NCI-H2227 (cell line): Measurements from ENCODE around the gene NUP35.

Experiments used
- DNase-seq: peaks from one replicate; lab custom pipeline; 2025; ENCODE audit not compliant: unreplicated experiment; lab: John Stamatoyannopoulos, UW

The NUP35 gene, protein sequence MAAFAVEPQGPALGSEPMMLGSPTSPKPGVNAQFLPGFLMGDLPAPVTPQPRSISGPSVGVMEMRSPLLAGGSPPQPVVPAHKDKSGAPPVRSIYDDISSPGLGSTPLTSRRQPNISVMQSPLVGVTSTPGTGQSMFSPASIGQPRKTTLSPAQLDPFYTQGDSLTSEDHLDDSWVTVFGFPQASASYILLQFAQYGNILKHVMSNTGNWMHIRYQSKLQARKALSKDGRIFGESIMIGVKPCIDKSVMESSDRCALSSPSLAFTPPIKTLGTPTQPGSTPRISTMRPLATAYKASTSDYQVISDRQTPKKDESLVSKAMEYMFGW

DNA sequence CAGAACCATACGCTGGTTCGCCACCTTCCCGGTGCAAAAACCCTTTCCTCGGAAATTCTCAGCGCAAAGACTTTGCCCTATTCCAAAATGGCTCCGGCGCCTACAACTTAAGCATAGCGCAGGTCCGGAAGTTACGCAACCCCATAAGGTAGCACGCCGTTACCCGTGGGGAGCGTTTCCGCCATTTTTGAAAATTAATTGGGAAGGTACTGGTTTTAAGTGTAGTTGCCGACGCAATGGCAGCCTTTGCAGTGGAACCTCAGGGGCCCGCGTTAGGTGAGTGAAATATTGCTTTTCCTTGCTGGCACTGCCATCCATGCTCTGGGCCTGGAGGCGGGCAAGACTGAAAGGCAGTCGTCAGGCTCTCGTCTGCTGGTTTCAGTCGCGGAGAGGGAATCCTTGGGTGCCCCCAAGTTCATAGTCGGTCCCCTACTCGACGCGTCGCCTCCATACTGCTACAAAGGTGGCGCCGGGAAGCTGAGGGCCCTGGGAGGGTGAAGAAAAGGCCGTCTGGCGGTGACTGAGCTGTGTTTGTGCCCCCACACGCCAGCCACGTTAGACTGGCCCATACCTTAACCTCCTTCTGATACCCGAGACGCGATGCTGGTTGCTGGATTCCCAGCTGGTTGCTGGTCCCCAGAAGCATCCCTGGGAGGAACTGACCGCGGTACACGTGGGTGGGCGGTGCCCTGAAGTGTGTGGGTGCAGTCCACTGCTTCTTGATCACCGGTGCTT is at the start of gene NUP35:
NUP35 (plus strand) TSS at position 222 of the 735 bp plus-strand sequence; CDS start at position 237, 15 bp downstream.
- DNase-seq: peak; percentile 99

DNA sequence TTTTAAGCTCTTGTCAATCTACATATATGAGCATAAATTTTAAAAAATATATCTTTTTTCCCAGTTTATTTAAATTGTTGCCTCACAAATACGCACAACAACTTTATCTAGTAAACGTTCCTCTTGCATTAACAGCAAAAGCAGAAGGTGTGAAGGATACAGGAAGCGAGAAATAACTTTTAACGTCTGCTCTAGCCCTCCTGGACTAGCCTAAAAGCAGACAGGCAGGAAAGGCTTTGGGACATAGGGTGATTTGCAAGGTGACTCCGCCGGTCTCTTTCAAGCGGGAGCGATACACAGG is 46.1 kb upstream of the NUP35 start:
- DNase-seq: no peak

DNA sequence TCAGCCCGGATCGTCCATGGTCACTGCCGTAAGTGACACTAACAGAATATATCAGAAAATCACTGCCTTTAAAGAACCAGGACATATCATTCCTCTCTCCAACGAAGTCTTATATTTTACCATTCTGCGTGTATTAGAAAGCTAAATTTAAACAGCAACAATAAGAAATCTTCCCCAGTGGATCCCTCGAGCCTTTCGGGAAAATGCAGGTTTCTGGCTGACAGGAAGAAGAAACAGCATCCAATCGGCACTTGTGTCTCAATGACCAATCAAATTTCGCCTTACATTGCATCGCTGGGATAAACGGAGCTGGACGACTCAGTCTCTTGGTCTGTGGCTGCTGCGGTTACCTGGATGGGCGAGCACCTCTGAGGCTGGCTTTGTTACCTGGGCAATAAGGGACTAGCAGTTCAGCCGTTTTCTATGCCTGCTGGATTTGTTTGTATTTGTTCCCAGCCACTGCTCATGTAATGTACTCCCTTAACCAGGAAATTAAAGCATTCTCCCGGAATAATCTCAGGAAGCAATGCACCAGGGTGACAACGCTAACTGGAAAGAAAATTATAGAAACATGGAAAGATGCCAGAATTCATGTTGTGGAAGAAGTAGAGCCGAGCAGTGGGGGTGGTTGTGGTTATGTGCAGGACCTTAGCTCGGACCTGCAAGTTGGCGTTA is 45.6 kb upstream of the NUP35 start, which contains the start of gene DUSP19:
DUSP19 (plus strand) TSS at position 284 of the 675 bp plus-strand sequence; CDS start at position 471, 187 bp downstream.
- DNase-seq: peak; percentile 98

DNA sequence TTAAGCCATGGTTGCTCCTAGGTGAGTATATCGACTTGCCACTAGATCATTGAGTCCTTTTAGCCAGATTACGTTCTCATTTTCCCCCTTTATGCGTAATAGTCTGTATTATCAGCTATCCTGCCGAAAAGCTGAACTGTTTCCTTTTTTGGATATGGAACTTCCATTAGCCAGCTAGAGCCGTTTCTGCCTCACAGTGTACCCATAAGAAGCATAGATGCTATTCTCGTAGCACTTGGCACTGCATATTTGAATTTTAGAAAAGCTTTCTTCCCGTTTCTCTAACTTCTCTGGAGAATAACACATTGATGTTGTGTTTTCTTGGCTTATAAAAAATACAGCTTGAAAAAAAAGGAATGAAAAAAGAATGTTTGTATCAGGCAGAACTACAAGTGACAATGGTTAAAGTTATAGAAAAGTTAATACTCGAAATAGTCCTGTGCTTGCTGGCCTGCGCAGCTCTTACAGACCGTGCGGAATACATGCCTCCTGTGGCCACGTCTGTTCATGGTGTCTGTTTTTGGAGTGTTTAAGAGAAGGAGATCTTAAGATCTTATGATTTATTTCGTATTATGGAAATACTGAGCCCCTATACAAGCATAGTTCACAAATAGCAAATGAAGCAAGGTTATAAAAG is 45.0 kb upstream of the NUP35 start:
- DNase-seq: peak; percentile 41

DNA sequence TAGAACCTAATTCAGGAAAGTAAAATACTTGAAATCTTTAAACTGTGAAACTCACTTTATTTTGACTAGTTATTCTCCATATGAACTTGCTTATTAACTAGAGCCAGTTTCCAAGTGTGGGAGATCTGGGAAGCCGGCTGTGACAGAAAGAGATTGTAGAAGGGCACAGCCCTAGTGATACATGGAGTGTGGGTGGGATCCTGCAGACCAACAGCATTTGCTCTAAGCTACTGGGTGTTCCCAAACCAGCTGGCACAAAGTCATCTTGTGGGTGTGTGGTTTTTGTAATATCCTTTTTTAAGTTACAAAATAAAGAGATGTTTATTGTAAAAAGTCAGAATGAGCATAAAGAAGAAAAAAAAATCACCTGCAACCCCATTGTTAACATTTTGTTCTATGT is 42.3 kb upstream of the NUP35 start:
- no peak for DNase-seq

DNA sequence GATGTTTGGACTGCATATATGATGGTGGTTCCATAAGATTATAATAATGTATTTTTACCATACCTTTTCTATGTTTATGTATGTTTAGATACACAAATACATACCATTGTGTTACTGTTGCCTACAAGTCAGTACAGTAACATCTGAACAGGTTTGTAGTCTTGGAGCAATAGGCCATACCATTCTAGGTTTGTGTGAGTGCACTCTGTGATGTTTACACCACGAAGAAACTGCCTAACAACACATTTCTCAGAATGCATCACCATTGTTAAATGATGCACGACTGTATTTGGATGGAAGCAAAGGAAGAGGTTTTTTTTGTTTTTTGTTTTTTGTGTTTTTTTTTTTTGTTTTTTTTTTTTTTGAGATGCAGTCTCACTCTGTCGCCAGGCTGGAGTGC is 36.2 kb upstream of the NUP35 start:
- DNase-seq: no peak

DNA sequence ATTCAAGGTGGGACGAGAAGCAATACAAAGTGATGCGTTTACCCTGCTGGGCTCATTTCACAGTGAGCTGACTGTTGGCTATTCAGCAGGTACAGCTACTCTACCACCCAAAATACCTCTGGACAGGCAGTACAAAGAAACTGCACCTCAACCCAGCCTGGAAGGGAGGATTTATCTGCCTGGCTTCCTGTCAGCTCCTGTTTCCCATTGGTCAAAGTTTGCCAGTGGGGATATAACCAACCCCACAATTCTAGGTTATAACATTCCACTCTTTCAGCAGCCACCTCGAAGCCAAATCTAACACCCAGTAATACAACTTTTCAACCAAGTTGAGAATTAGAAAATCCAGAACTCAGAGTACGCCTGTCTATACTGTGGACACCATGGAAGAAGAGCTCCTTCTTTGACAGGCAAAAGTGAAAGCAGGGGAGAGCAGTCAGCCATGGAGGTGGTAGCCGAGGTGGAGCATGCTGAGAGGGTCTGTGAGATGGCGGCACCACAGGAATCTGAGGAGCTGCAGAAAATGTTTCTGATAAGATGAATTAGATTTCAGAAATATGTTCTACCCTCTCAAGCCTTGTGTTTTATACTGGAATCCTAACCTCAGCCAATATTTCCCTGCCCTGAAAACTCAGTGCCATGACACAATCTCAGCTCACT is 34.9 kb upstream of the NUP35 start:
- no peak for DNase-seq

DNA sequence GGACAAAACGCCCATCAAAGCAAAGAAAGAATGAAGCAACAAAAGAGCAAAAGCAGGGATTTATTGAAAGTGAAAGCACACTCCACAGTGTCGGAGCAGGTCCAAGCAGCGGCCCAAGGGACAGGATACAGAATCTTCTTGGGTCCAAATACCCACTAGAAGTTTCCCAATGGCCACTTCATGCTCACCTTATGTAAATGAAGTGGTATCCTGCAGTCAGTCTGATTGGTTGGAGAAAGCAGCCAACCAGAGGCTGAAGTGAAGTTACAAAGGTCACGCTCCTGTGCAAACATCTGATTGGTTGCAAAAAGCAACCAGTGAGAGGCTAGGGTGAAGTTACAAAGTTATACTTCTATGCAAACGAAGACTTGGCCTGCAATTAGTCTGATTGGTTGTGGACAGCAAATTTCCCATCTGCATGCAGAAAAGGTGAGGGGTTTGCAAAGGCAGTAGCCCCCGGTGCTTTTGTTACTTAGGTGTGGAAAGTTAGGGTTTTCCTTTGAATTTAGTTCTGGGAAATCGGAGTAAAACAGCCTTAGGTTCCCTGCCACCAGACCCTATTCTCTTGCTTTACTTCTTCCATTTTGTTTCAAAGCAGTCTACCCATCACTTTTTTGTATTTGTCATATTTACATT is 32.8 kb upstream of the NUP35 start:
- no peak for DNase-seq

DNA sequence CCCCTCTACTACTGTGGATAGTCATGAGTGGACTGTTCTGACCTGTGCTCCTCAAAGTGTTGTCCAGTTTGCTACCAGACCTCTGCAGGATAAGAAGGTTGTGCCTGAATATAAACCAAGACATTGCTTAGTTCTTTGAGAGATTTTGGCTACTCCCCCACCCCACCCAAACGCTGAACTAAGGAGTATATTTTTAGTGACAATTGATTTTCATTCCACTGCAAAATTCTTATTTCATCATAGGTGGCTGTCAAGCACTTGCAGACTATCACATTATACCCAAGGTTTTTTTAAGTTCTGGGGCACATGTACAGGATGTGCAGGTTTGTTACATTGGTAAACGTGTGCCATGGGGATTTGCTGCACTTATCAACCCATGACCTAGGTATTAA is 32.3 kb upstream of the NUP35 start:
- no peak for DNase-seq

DNA sequence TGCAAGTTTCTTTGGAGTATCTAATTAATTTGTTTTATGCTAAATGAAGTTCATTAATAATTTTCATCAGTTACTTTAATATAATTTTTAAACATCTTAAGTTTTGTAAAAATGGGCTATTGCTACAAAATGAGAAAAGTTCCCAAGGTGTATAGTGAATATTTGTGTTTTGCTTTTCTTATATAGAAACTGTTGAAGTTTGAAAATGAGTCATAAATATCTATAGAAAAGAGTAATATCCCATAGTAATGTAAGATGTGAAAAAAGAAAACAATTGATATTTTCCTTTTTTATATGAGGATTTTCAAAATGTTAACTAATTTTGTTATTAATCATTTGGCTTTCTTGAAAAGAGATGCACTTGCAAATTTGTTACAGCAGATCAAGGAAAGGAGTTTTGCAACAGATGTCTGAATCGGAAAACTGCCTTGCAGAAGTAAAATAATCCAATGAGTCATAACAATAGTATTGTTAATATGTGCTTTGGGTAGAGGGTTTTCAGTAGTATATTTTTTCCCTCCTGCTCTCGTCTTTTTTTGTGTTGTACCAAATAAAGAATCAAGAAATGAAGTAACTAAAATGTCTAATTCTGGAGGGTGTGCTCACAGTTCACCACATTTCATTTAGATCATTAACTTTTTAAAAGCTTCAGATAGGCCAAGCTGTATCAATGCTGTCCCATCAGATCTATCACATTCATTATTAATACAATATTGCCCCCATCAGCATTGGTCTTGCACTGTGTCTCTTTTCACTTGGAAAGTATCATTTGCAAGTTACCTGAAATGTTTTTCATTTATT is 30.2 kb upstream of the NUP35 start:
- no peak for DNase-seq

DNA sequence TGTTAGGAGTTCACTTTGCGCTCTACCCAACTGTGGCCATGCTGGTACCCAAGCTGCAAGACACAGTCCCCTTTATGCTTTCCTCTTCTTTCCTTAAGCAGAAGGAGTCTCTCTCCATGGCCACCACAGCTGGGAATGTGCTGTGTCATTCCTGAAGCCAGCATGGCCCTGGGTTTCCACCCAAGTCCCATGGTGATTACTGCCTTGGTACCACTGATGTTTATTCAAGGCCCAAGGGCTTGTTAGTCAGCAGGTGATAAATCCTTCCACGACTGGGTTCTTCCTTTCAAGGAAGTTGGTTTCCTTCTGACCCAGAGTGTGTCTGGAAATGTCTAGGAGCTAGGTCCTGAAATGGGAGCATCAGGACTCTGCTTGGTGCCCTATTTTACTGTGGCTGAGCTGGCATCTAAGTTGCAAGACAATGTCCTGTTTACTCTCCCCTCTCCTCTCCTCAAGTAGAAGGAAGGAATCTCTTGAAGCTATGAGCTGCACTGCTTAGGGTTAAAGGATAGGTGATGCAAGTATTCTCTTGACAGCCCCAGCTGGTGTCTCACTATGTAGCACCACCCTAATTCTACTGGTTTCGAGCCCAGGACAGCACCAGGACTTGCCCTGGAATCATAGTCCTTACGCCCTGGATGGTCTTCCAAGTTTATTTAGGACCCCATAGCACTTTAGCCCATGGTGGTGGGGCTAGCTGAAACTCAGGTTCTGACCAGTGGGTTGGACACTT is 18.7 kb upstream of the NUP35 start:
- no peak for DNase-seq

DNA sequence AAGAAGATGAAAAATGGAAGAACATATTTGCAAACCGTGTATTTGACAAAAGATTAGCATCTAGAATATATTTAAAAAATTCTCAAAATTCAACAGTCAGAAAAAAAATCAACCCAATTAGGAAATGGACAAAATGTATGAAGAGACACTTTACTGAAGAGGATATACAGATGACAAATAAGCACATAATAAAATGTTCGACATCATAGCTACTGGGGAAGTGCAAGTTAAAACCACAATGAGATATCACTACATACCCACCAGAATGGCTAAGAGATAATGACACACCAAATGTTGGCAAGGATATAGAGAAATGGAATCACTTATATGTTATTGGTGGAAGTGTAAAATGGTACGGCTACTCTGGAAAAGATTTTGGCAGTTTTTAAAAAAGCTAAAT is 11.7 kb upstream of the NUP35 start:
- no peak for DNase-seq

DNA sequence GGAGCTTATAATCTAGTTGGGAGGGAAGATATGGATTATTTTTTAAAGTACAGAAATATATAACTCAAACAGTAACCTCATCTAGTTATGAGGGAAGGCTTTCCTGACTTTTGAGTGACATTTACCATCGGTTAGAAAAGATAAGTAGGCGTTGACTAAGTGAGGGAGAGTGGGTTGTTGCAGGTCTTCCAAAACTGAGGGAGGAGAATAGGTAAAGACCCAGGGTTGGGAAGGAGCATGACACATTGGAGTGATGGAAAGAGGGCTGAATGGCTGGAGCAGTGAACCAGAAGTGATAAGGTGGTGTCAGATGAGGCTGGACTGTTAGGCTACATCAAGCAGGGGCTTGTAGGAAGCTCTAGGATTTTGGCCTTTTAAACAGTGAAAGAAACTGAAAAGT is 10.6 kb upstream of the NUP35 start:
- DNase-seq: no peak

DNA sequence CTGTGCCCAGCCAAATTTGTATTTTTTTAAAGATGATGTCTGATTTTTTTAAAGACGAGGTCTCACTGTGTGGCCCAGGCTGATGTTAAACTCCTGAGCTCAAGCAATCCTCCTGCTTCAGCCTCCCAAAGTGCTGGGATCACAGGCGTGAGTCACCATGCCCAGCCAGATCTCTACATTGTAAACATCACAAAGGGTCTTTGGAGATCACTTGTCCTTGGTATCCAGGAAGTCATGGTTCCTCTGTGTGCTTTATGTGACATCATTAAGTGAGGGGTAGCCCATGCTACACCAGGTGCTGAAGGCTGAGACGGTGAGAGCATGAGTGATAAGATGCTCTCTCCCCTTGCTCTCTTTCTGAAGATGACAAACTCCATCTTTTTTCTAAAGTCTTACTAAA is 7.0 kb upstream of the NUP35 start:
- DNase-seq: no peak

DNA sequence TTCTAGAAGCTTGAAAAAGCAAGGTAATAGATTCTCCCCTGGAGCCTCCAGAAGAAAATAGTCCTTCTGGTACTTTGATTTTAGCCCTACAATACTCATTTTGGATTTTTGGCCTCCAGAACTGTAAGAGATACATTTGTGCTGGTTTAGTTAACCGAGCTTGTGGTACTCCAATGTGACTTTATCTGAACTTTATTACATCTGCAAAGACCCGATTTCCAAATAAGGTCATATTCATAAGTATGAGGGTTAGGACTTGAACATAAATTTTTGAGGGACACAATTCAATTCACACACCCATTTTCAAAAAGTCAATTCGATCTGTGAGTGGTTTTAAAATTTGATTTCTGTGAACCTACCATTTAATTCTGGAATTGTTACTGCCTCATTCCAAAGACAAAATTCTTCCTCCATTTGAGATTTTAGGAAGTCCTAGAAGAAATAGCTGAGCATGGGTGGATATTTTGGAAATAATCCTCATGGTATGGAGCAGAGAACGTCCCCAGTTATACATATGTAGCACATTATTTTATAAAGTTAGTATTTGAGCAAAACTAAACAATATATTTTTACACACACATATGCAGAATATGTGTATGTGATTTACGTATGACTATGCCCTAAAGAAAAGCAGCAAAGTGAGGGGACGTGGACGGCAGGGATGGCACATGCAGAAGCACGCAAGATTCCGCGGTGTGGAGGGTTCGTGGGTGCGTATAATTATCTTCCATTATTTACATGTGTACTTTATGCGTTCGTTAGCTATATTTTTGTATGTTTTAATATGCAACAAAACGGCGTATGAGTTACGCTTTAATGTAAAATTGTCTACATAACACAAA is 905 bp upstream of the NUP35 start:
- peak; percentile 73 for DNase-seq

DNA sequence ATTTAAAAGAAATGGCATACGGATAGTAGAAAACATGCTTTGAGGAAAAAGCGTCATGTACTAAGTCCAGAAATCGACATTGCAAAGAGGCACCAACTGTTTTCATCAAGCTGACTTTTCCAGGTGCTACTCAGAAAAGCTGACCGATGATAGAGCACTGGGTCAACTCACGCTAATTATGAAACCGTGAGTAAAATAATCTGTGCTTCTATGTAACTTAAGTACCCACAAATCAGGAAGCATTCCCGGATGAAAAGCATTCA is 353 bp upstream of the NUP35 start:
- DNase-seq: no peak

DNA sequence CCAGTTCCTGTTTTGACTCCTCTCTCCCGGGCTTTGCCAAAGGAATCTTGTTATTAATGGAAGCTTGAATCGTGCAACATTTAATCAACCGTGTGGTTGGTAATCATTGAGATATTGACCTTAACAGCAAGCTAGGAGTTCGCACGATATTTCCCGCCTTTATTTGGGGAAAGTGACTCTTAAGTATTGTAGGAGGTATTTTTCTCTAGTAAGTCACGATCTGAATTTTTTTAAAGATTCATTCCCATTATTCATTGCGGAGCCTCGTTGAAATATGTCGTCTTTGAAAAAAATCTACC is 663 bp downstream of the NUP35 start:
- no peak for DNase-seq

DNA sequence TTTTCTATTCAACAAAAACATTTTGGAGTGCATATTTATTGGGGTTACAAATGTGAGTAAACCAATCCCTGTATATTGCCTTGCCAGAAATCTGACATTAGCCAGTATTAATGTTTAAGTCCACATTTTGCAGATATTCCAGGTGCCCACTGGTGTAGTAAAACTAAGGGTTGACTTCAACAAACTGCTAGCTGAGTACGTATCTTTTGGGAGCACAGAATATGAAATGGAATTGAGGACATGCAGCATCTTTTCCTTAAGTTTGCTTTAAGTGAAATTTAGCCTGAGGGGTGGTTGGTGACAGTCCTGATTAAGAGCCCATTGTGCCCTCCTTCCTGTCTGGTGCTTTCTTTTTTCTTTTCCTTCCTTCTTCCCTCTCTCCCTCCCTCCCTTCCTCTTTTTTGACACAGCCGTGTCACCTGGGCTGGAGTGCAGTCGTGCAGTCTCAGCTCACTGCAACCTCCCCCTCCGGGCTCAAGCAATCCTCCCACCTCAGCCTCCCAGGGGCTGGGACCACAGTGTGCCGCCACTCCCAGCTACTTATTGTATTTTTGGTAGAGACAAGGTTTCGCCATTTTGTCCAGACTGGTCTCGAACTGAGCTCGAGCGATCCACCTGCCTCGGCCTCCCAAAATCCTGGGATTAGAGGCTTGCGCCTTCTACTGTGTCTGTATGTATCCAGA is 1.6 kb downstream of the NUP35 start:
- no peak for DNase-seq
